GM21447 (cell line): ENCODE results near the gene SARDH.

Experiments
- ATAC-seq: cut with Tn5 transposase; IDR thresholded peaks from one replicate; pipeline ENCODE4 v1.9.1; 2021; ENCODE audit not compliant: unreplicated experiment

The SARDH gene

DNA sequence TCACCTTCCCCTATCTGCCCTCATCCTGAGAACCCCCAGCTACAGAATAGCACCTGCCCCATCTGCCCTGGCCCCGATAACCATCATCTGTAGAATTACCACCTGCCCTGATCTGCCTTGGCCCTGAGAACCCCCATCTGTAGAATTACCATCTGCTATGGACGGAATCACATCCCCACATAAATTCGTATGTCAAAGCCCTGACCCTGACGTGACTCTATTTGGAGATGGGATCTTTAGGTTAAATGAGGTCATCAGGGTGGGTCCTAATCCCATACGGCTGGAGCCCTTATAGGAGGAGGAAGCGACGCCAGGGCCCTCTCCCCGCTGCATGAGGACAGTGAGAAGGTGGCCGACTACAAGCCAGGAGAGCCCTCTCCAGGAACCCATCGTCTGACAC is 32.6 kb downstream of the SARDH start:
- ATAC-seq: no peak

DNA sequence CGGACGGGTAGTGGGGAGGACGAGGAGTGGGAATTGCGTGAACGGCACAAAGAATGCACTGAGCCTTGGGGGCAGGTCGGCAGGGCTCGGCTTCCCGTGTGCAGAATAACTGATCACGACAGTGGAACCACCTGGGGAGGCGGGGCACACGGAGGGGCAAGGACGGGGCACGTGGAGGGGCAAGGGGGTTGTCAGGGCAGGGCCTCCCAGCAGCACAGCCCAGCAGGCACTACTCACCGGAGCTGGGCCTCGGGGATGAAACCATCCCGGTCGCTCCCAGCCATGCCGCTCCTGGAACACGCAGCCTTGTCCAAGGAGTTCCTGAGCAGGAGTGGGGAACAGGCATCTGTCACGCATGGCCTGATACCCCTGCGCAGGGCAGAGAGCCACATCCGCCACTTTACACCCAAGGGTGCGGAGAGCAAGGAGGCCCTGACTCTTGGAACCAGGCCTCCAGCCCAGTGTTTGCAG is 33.4 kb downstream of the SARDH start:
- no peak for ATAC-seq

DNA sequence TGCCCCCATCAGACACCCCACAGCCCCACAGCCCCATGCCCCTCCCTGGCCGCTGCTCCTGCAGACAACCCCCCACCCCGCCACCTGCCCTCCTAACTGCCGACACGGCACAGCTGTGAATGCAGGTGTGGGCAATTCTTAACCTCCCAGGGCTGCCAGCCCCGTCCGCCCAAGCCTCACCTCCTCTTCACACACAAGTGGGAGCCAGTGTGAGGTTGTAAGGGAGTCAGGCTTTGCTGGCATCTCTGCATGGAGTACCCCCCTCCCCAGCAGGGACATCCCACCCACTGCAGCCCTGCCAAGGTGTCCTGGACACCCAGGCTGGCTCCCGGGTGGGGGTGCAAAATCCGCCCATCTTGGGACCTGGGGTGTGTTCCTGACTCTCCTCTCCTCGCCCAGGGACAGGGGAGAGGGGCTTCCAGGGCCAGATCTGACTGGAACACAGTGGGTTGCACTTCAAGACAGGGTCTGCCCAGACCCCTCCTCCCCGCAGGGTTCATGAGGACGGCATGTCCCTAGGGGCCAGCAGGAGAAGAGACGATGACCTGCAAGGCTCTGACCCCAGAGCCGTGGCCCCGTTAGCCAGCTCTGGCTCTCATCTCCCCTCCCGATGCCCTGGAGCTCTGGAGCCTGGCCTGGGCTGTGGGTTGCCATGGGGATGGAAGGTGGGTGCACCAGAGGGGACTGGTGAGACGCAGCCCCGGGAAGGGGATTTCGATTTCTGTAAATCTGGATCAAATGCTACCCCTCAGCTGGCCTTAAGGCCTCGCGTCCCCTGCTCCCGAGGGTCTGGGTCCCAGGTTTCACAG is 34.4 kb downstream of the SARDH start:
- no peak for ATAC-seq

DNA sequence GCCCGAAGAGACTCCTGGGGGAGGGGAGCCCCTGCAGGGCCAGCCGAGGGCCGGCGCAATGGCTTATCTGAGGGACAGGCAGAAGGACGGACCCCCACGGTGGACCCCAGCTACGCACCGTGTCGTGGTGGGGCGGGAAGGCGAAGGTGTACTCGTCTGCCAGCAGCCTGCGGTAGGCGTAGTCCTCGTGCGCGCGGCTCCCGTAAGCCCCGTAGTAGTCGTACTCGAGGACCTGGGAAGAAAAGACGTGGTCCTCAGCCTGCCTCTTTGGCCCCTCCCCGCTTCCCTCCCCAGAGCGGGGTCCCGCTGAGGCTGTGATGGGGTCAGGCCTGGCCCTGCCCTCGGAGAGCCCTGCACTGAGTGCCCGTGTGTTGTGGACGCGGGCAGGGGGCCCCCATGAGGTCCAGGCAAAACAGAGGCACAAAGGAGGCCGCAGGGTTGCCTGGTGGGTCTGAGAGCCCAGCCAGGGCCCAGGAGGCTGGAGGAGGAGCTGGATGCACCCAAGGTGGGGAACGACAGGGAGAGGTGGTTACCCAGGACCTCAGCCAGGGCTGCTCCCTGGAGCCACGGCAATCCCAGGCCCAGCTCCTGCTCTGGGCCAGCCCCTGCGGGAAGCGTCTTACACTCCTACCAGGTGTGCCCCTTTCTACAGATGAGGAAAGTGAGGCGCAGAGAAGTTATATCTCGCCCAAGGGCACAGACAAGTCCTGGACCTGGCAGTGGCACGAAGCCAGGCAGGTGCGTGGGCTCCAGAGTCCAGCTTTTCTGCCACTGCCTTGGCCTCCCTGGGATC is 35.2 kb downstream of the SARDH start:
- no peak for ATAC-seq

DNA sequence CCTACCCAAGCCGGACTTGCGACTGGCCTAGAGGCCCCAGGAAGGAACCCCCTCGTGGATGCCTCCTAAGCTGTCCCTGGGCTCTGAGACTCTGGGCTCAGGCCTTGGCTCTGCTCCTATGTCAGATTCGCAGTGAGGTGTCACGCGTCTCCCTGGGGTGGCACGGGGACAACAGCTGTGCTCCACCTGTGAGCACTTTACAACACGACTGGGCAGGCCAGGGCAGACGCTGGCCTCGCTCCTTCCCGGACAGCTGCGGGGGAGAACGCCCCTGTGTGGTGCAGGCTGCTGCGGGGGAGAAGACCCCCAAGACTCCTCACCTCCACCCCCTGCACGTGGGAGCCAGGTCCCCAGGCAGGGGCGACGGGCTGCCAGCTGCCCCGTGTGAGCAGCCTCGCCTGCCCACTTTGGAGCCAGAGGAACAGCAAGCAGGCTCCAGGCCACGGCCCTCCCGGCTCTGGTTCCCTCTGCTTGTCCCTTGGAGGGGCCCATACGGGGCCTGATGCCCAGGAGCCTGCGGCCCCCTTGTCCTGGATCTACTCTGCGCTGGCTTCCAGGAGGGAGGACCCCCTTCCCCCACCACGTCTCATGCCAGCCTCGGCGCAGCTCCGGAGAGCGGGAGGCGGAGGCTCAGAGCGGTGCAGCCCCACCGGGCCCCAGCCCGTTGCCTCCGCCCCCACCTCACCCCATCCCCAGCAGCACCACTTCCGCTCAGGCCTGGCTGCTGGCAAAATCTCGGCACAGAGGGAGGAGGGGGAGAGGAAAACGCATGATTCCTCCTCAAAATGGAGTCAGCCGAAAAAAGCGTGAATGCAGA is 36.0 kb downstream of the SARDH start:
- ATAC-seq: no peak

DNA sequence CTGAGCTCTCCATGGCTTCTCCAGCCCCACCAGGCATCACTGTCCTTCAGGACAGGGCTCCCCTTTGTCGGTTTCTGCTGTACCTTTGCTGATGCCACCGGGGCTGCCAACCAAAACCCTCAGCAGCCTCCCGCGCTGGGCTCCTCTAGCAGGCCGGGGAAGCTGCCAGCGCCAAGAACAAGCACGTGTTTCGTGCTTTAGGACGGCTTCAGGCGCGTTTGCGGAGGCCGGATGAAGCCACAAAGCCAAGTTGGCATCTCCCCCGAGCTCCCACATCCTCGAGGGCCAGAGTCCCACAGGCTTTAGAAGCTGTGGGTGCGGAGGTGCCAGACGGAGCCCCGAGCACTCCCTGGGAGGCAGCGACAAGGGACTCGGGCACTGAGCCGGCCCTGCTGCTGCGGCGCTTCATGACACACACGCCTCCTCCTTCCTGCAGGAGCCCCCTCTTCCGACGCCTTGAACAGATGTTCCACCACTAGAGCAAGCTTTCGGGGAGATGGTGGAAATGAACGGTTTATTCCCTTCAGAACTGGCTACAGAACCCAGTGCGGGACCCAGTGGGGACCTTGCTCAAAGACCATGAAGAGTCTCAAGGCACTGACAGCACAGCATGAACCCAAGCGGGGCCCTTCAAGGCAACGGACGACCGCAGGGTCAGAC is 36.7 kb downstream of the SARDH start:
- ATAC-seq: no peak

DNA sequence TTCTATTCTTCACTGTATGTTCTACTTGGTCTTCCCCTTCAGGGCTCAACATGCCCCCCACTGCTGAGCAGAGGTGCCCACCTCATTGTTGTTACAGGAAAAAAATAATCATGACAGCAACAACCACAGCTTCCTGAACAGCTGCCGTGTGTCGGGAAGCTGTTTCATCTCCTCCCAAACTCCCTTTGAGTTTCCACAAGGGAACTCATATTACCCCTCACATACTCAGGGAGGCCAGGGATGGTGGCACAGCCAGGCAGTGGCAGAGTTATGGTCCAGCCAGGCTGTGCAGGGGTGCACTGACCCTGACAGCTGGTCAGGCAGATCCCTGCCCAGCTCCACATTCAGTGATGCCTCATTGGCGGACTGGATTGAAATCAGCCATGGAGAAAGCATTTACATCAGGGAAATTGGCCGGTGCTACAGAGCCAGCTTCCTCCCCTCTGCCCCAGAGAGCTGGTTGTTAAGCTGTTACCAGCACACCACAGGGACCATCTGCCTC is 37.3 kb downstream of the SARDH start:
- ATAC-seq: no peak

- no peak for ATAC-seq
Measured at GRCh38 chr9:133699546-133699945, 38.6 kb downstream of the SARDH start.

DNA sequence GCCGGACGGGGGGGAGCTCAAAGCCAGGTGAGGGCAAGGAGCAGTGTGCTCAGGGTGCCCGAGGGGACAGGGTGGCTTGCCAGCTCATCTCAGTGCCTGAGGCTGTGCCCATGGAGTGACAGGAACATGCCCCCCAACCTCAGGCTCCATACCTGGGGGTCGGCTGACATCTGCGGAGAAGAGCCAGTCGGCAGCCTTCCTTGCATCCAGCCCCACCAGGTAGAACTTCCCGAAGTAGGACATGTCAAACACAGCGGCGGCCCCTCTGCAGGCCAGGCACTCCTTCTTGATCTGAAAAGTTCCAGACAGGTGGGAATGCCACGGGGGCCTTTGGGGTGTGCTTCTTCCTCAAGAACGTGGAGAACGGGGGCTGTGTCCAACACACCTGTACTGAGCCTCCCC is 42.1 kb downstream of the SARDH start:
- no peak for ATAC-seq

DNA sequence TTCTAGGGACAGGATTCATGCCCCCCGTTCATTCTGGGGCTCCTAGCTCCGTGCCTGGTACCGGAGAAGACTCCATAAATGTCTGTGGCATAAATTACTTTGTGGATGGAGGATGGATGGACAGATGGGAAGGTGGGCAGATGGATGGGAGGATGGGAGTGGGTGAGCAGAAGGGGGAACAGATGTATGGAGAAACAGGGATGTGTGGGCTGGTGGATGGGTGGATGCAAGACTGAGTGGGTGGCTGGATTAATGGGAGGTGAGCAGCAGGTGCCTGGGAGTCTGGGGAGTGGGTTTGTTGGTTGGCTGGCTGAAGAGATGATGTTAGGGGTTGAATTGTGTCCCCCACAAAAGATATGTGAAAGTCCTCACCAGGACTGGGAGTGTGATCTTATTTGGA is 43.5 kb downstream of the SARDH start:
- ATAC-seq: no peak

DNA sequence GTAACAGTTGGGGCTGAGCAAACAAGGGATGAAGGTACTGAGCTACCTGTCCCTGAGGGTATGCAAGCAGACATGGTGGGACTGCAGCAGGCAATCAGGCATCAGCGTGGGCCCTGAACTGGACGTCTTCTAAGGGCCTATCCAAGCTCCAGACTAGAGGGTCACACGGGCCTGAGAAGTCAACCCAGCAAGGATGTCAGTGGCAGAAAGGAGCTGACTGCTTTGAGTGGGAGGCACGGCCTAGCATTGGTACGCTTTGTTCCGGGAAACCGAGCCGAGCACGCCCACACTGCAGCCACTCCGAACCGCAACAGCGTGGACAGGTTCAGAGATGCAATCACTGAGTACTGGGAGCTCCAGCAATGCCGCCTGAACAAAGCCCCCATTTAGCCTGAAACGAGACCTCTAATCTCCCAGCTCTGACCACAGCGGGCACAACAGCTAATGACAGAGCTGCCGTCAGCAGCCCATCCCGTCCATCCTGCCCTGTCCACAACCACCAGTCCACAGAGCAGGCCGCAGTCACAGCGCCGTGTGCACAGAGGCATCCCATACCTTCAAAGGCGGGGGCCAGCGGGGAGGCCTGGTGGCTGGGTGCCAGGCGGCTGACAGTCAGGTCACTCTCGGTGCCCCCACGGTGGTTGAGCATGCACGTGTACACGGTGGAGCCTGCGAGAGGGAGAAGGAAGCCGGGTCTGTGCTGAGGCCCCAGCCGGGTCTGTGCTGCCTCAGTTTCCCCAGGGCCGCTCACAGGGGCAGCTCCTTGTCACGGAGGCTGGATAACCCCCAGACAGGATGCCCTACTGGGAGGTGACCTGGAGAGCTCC is 44.2 kb downstream of the SARDH start:
- ATAC-seq: no peak

- no peak for ATAC-seq
Measured at GRCh38 chr9:133693116-133693515, 45.0 kb downstream of the SARDH start.

- no peak for ATAC-seq
Measured at GRCh38 chr9:133692364-133692985, 45.7 kb downstream of the SARDH start.

- ATAC-seq: no peak
Measured at GRCh38 chr9:133691626-133692363, 46.4 kb downstream of the SARDH start.

- ATAC-seq: no peak
Measured at GRCh38 chr9:133691191-133691590, 47.0 kb downstream of the SARDH start.

DNA sequence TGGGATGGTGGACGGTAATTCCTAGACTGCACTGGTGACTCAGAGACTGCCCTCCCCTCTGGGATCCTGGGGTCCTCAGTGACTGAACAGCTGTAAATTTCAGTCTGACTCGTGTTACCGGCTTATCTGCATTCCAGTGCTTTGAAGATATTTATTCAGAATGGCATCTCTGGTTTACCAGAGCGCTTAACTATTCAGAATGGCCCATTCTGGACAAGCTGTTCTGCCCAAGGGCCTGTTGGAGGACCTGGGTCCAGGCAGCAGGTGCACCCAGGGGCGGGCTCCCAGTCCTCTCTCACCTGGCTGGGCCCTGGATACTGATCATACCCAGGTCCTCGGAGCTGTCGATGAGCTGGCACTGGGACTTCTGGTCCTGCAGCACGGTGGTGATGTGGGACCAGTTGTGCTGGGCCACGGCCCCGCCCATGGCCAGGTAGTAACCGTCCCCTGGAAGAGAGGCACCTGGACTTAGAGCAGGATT is 48.0 kb downstream of the SARDH start:
- no peak for ATAC-seq

DNA sequence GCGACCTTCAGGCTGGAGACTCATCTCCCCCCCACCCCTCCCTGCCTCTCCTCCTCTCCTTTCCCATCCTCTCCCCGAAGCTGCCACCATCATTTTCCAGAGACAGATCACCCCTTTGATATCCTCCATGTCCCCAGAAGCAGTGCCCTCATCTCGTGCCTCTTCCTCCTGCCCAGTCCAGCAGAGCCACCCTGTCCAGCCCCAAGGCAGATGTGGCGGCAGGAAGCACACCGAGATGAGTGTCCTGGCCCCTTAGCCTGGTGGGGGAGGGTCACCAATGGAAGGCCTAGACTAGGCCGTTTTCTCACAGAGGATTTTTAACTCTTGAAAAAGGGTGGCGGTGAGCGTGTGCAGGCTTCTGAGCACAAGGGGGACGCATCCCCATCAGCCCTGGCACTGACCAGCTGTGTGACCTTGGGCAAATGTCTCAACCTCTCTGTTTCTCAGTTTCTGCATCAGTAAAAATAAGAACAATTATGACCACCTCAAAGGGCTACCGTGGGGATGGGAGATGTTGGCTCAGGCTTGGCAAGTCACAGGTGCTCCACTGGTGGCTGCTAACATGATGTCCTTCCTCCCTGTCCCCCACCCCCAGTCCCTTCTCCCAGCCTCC is 48.9 kb downstream of the SARDH start:
- ATAC-seq: no peak
